ENCODE data around the gene CAMK2G. TPM values are rescaled to one million over a fixed set of nuclear protein-coding genes. Genes with fewer than 3 reads are reported as not detected.

CAMK2G gene
- polyA plus RNA-seq, 2 of the 4 experiments (the other 2 are of a cell fraction): 22.6 to 25.5 TPM

GRCh38 chr10:73848821-73849489 lies 25.4 kb downstream of the CAMK2G start:
- no peak overlapping the region for H3K4me2 ChIP-seq
- 0 out of 2 replicates have a peak, but pooled peaks have one; percentile 41 for TF ChIP-seq RCOR1 (IDR thresholded peaks at IDR 0.05; ENCODE audit: low read depth, low read length)
- TF ChIP-seq RAD21 (conservative IDR thresholded peaks at IDR 0.05 in 1 of 2, IDR thresholded peaks at IDR 0.05 in 1 of 2): peak; percentile 93 to 97
- no peak for TF ChIP-seq RNF2 (IDR thresholded peaks at IDR 0.05; ENCODE audit: borderline replicate concordance, low read depth)
- no peak for TF ChIP-seq CBX2 (IDR thresholded peaks at IDR 0.05; ENCODE audit: borderline replicate concordance, low read depth)
- TF ChIP-seq SMC3 (IDR thresholded peaks at IDR 0.05): peak; percentile 92
- TF ChIP-seq, protein P1, sequence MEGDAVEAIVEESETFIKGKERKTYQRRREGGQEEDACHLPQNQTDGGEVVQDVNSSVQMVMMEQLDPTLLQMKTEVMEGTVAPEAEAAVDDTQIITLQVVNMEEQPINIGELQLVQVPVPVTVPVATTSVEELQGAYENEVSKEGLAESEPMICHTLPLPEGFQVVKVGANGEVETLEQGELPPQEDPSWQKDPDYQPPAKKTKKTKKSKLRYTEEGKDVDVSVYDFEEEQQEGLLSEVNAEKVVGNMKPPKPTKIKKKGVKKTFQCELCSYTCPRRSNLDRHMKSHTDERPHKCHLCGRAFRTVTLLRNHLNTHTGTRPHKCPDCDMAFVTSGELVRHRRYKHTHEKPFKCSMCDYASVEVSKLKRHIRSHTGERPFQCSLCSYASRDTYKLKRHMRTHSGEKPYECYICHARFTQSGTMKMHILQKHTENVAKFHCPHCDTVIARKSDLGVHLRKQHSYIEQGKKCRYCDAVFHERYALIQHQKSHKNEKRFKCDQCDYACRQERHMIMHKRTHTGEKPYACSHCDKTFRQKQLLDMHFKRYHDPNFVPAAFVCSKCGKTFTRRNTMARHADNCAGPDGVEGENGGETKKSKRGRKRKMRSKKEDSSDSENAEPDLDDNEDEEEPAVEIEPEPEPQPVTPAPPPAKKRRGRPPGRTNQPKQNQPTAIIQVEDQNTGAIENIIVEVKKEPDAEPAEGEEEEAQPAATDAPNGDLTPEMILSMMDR (IDR thresholded peaks at IDR 0.05): peak; percentile 94
- TF ChIP-seq ZNF302 (CRISPR knock-in tag; IDR thresholded peaks at IDR 0.05): no peak
- ATAC-seq: peak; percentile 92 to 97
- H3K4me1 ChIP-seq: peaks cover 7% of the 10 kb centered on the region; the same call in 1 of the 3 replicates
- POLR2A ChIA-PET: no interaction called here
- whole genome bisulfite sequencing (ENCODE audit: missing lambda C conversion rate): 39% methylated on average over 17 of the region's 17 CpGs
- DNase-seq (ENCODE audit: low read depth in 1 of 2, low spot score in 1 of 2): peak; percentile 78 to 94
- no peaks in the 10 kb centered on the region for H3K9me3 ChIP-seq
- H3K27ac ChIP-seq: no peak overlapping the region
- no peak overlapping the region for H3K4me3 ChIP-seq
- FAIRE-seq: peak; percentile 18
- CTCF ChIA-PET: interaction anchor here (0.5 to 32.3 kb wide), 47 partner anchors 11 to 1253 kb away, joined by 3 to 565 read pairs (median 4); partner anchors contain the start of gene CAMK2G

GRCh38 chr10:73847031-73847430 lies 27.3 kb downstream of the CAMK2G start:
- ATAC-seq (no peak), DNase-seq (ENCODE audit: low read depth in 1 of 2, low spot score in 1 of 2) (no peak), FAIRE-seq (no peak)
- Histone ChIP-seq H3K4me1 (peaks cover 7% of the 10 kb centered on the region; the same call in 1 of the 3 replicates), H3K27ac (no peak overlapping the region), H3K4me2 (no peak overlapping the region), H3K4me3 (no peak overlapping the region), H3K9me3 (no peaks in the 10 kb centered on the region)
- ChIA-PET CTCF (interaction anchor here (0.8 to 32.3 kb wide), 13 partner anchors 8 to 258 kb away, joined by 3 to 565 read pairs (median 4); partner anchors contain the start of gene CAMK2G), POLR2A (no interaction called here)
- TF ChIP-seq, protein P2, sequence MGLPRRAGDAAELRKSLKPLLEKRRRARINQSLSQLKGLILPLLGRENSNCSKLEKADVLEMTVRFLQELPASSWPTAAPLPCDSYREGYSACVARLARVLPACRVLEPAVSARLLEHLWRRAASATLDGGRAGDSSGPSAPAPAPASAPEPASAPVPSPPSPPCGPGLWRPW (IDR thresholded peaks at IDR 0.05): no peak
- no peak for TF ChIP-seq FOSB (CRISPR knock-in tag; IDR thresholded peaks at IDR 0.05)
- 85% methylated on average over 7 of the region's 7 CpGs for WGBS (ENCODE audit: missing lambda C conversion rate)

DNA sequence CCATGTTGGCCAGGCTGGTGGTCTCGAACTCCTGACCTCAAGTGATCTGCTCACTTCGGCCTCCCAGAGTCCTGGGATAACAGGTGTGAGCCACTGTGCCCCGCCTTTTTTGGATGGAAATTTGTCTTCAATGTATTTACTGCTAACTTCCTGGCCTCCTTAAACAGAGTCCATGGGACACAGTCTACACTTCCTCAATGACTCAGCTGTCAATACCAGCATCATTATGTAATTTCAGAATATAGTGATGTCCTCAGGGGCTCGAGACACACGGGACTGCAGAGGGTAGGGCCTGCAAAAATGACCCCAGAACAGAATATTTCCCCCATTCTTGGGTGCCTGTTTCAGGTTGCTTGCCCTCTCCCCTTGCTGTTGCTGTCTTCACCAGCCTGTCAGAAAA lies 31.1 kb downstream of the CAMK2G start:
- TF ChIP-seq RCOR1 (IDR thresholded peaks at IDR 0.05; ENCODE audit: low read depth, low read length) (no peak), MAFK (IDR thresholded peaks at IDR 0.05; ENCODE audit: partially characterized antibody) (no peak), NR3C1 (IDR thresholded peaks at IDR 0.05) (no peak), ZC3H11A (IDR thresholded peaks at IDR 0.05) (no peak), ZFP36 (IDR thresholded peaks at IDR 0.05; ENCODE audit: borderline replicate concordance, partially characterized antibody) (no peak), RFX5 (IDR thresholded peaks at IDR 0.05) (no peak), KDM1A (IDR thresholded peaks at IDR 0.05; ENCODE audit: low read depth) (no peak), TFCP2L1 (CRISPR knock-in tag; IDR thresholded peaks at IDR 0.05) (no peak), PHF8 (IDR thresholded peaks at IDR 0.05; ENCODE audit: borderline replicate concordance, low read depth) (no peak), HOXB5 (CRISPR knock-in tag; IDR thresholded peaks at IDR 0.05) (no peak), ZNF302 (CRISPR knock-in tag; IDR thresholded peaks at IDR 0.05) (no peak), POLR2AphosphoS2 (conservative IDR thresholded peaks at IDR 0.05; ENCODE audit: low read length) (no peak), CHD2 (IDR thresholded peaks at IDR 0.05; ENCODE audit: low read length, partially characterized antibody) (no peak), RNF2 (IDR thresholded peaks at IDR 0.05; ENCODE audit: borderline replicate concordance, low read depth) (no peak)
- TF ChIP-seq, protein P2 (IDR thresholded peaks at IDR 0.05): no peak
- TF ChIP-seq, protein P3, sequence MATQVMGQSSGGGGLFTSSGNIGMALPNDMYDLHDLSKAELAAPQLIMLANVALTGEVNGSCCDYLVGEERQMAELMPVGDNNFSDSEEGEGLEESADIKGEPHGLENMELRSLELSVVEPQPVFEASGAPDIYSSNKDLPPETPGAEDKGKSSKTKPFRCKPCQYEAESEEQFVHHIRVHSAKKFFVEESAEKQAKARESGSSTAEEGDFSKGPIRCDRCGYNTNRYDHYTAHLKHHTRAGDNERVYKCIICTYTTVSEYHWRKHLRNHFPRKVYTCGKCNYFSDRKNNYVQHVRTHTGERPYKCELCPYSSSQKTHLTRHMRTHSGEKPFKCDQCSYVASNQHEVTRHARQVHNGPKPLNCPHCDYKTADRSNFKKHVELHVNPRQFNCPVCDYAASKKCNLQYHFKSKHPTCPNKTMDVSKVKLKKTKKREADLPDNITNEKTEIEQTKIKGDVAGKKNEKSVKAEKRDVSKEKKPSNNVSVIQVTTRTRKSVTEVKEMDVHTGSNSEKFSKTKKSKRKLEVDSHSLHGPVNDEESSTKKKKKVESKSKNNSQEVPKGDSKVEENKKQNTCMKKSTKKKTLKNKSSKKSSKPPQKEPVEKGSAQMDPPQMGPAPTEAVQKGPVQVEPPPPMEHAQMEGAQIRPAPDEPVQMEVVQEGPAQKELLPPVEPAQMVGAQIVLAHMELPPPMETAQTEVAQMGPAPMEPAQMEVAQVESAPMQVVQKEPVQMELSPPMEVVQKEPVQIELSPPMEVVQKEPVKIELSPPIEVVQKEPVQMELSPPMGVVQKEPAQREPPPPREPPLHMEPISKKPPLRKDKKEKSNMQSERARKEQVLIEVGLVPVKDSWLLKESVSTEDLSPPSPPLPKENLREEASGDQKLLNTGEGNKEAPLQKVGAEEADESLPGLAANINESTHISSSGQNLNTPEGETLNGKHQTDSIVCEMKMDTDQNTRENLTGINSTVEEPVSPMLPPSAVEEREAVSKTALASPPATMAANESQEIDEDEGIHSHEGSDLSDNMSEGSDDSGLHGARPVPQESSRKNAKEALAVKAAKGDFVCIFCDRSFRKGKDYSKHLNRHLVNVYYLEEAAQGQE (IDR thresholded peaks at IDR 0.05): no peak
- Histone ChIP-seq H3K9me3 (no peaks in the 10 kb centered on the region), H3K4me3 (no peak overlapping the region), H3K4me2 (no peak overlapping the region), H3K27ac (no peak overlapping the region), H3K4me1 (peaks cover 9% of the 10 kb centered on the region; the same call in 2 of the 3 replicates)
- FAIRE-seq: no peak
- POLR2A ChIA-PET: no interaction called here
- WGBS (ENCODE audit: missing lambda C conversion rate): 69% methylated on average over 5 of the region's 5 CpGs
- ATAC-seq: no peak
- peak in 1 of 2 experiments; percentile 30 for DNase-seq (ENCODE audit: low read depth in 1 of 2, low spot score in 1 of 2)
- CTCF ChIA-PET: interaction anchor here (1.0 to 32.3 kb wide), 5 partner anchors 8 to 238 kb away, joined by 3 to 565 read pairs (median 5); partner anchors contain the start of gene CAMK2G
